IMR-90 (cell line): ENCODE results near the gene AREL1. TPM values are rescaled to one million over a fixed set of nuclear protein-coding genes. Genes with fewer than 3 reads are reported as not detected.
A peak's percentile ranks its signal among the peaks of the same experiment; 100 is the strongest.

Source experiments
- ATAC-seq: fragments of 200-7000 bp; cut with Tn5 transposase; 2 replicates; pipeline ENCODE4 v1.9.1; 2020; ENCODE audit warnings: low read depth, mild to moderate bottlenecking, moderate library complexity
- BruUV-seq: library from RNA; stranded (reverse); fragments of 400-500 nt; replicated peaks from 2 replicates; lab custom pipeline; 2021; lab: Mats Ljungman, UMichigan
- CTCF ChIA-PET: fragments of 300-600 bp; formaldehyde crosslinking; extraction: SDS; loops from one replicate; lab custom pipeline; 2021; ENCODE audit warnings: antibody characterized with exemption; lab: Yijun Ruan, JAX
- POLR2A ChIA-PET: fragments of 300-600 bp; sonication (Branson Sonifier 250); formaldehyde crosslinking; loops from one replicate; lab custom pipeline; 2022; ENCODE audit warnings: antibody characterized with exemption; ENCODE audit not compliant: unreplicated experiment; lab: Charles Lee
- DNase-seq: peaks from one replicate; pipeline ENCODE4 v3.0.0; 2013
- H2AFZ ChIP-seq: replicated peaks from 2 replicates; pipeline ENCODE3; 2013; ENCODE audit warnings: low read length, mild to moderate bottlenecking; ENCODE audit not compliant: poor library complexity
- H2AK5ac ChIP-seq: 2 replicates; pipeline ENCODE4 v1.6.1; 2013; ENCODE audit warnings: low read depth, low read length, inconsistent platforms
- H2AK9ac ChIP-seq: replicated peaks from 2 replicates; pipeline ENCODE3; 2013; ENCODE audit warnings: mild to moderate bottlenecking, low read depth, low read length, moderate library complexity; ENCODE audit not compliant: poor library complexity
- H2BK120ac ChIP-seq: 2 replicates; pipeline ENCODE4 v1.6.1; 2013; ENCODE audit warnings: low read depth, low read length, inconsistent platforms
- H2BK15ac ChIP-seq: 3 replicates; pipeline ENCODE4 v1.6.1; 2013; ENCODE audit warnings: low read depth, low read length, inconsistent platforms
- H2BK20ac ChIP-seq: 2 replicates; pipeline ENCODE4 v1.6.1; 2013; ENCODE audit warnings: low read depth, mild to moderate bottlenecking, inconsistent platforms, low read length, moderate library complexity
- H2BK5ac ChIP-seq: 2 replicates; pipeline ENCODE4 v1.6.1; 2013; ENCODE audit warnings: mild to moderate bottlenecking, low read depth, low read length, inconsistent platforms; ENCODE audit not compliant: poor library complexity, severe bottlenecking
- H3K14ac ChIP-seq: replicated peaks from 2 replicates; pipeline ENCODE4 v1.6.1; 2013; ENCODE audit warnings: low read depth, low read length, inconsistent platforms
- H3K18ac ChIP-seq: 2 replicates; pipeline ENCODE4 v1.6.1; 2013; ENCODE audit warnings: low read depth, low read length, control low read depth
- H3K23ac ChIP-seq: 2 replicates; pipeline ENCODE4 v1.6.1; 2013; ENCODE audit warnings: low read depth, low read length, inconsistent platforms
- H3K27ac ChIP-seq: 2 replicates; pipeline ENCODE4 v1.5.1; 2013; ENCODE audit warnings: mild to moderate bottlenecking, control low read depth, low read length; ENCODE audit not compliant: insufficient read depth
- H3K27me3 ChIP-seq: 2 replicates; pipeline ENCODE4 v1.6.1; 2013; ENCODE audit warnings: low read length; ENCODE audit not compliant: control insufficient read depth, insufficient read depth
- H3K36me3 ChIP-seq: 2 replicates; pipeline ENCODE4 v1.6.1; 2013; ENCODE audit warnings: low read length, mixed read lengths; ENCODE audit not compliant: control insufficient read depth, insufficient read depth
- H3K4ac ChIP-seq: 2 replicates; pipeline ENCODE4 v1.6.1; 2013; ENCODE audit warnings: low read depth, low read length, inconsistent platforms
- H3K4me1 ChIP-seq: 2 replicates; pipeline ENCODE4 v1.6.1; 2013; ENCODE audit warnings: low read length, mixed read lengths; ENCODE audit not compliant: control insufficient read depth, insufficient read depth
- H3K4me2 ChIP-seq: 2 replicates; pipeline ENCODE4 v1.6.1; 2013; ENCODE audit warnings: low read depth, mild to moderate bottlenecking, control low read depth, low read length, moderate library complexity
- H3K4me3 ChIP-seq: 2 replicates; pipeline ENCODE4 v1.5.1; 2013; ENCODE audit warnings: low read depth, mild to moderate bottlenecking, control low read depth, low read length, moderate library complexity; ENCODE audit not compliant: insufficient read depth
- H3K56ac ChIP-seq: 2 replicates; pipeline ENCODE4 v1.6.1; 2013; ENCODE audit warnings: low read length, inconsistent platforms; ENCODE audit not compliant: insufficient read depth; ENCODE audit errors: extremely low read depth
- H3K79me1 ChIP-seq, 2 experiments: 2 replicates each; pipeline ENCODE4 v1.6.1; 2013; ENCODE audit warnings: low read length in 2 of 2, inconsistent platforms in 1 of 2, low read depth in 1 of 2
- H3K9ac ChIP-seq: 2 replicates; pipeline ENCODE4 v1.6.1; 2013; ENCODE audit warnings: low read depth, low read length, control low read depth
- H3K9me1 ChIP-seq: 2 replicates; pipeline ENCODE4 v1.6.1; 2013; ENCODE audit warnings: low read length, inconsistent platforms; ENCODE audit not compliant: insufficient read depth
- H3K9me3 ChIP-seq: 2 replicates; pipeline ENCODE4 v1.6.1; 2013; ENCODE audit warnings: low read length; ENCODE audit not compliant: control insufficient read depth, insufficient read depth
- H4K20me1 ChIP-seq: 2 replicates; pipeline ENCODE4 v1.6.1; 2013; ENCODE audit warnings: low read length, inconsistent platforms; ENCODE audit not compliant: insufficient read depth
- H4K5ac ChIP-seq: 2 replicates; pipeline ENCODE4 v1.6.1; 2013; ENCODE audit warnings: mild to moderate bottlenecking, low read depth, low read length, control low read depth
- H4K8ac ChIP-seq, 2 experiments: 2 replicates each; pipeline ENCODE4 v1.6.1; 2013; ENCODE audit warnings: low read depth in 2 of 2, low read length in 2 of 2, control low read depth in 1 of 2, inconsistent platforms in 1 of 2
- H4K91ac ChIP-seq: 2 replicates; pipeline ENCODE4 v1.6.1; 2013; ENCODE audit warnings: low read depth, low read length, inconsistent platforms; ENCODE audit not compliant: insufficient read depth
- BHLHE40 ChIP-seq: fragments of 150-350 bp; IDR thresholded peaks from 2 replicates; pipeline ENCODE4 v1.6.1; 2016; ENCODE audit warnings: mild to moderate bottlenecking, low read depth, low read length
- CEBPB ChIP-seq: IDR thresholded peaks from 2 replicates; pipeline ENCODE4 v1.6.1; 2012; ENCODE audit warnings: low read depth, low read length, improper control_type of control experiment
- CHD1 ChIP-seq: IDR thresholded peaks from 2 replicates; pipeline ENCODE4 v1.6.1; 2012; ENCODE audit warnings: low read depth, low read length, improper control_type of control experiment
- CTCF ChIP-seq: conservative IDR thresholded peaks from 2 replicates; pipeline ENCODE4 v1.5.1; 2012; ENCODE audit warnings: mild to moderate bottlenecking, low read depth, low read length, improper control_type of control experiment
- ELK1 ChIP-seq: fragments of 150-350 bp; IDR thresholded peaks from 2 replicates; pipeline ENCODE4 v1.6.1; 2016; ENCODE audit warnings: low read depth, mild to moderate bottlenecking, low read length, moderate library complexity, borderline replicate concordance
- FOS ChIP-seq: fragments of 150-350 bp; IDR thresholded peaks from 2 replicates; pipeline ENCODE4 v1.6.1; 2016; ENCODE audit warnings: low read depth, low read length
- MAFK ChIP-seq: IDR thresholded peaks from 2 replicates; pipeline ENCODE4 v1.6.1; 2012; ENCODE audit warnings: low read depth, low read length, improper control_type of control experiment
- MAZ ChIP-seq: IDR thresholded peaks from 2 replicates; pipeline ENCODE4 v1.6.1; 2012; ENCODE audit warnings: low read depth, mild to moderate bottlenecking, low read length, improper control_type of control experiment, moderate library complexity, borderline replicate concordance
- MXI1 ChIP-seq: IDR thresholded peaks from 2 replicates; pipeline ENCODE4 v1.6.1; 2012; ENCODE audit warnings: low read depth, mild to moderate bottlenecking, low read length, moderate library complexity, borderline replicate concordance
- NFE2L2 ChIP-seq: fragments of 150-350 bp; IDR thresholded peaks from 2 replicates; pipeline ENCODE4 v1.6.1; 2016; ENCODE audit warnings: low read depth, mild to moderate bottlenecking, low read length
- POLR2A ChIP-seq: IDR thresholded peaks from 2 replicates; pipeline ENCODE4 v1.6.1; 2012; ENCODE audit warnings: mild to moderate bottlenecking, low read depth, low read length
- RAD21 ChIP-seq: IDR thresholded peaks from 2 replicates; pipeline ENCODE4 v1.6.1; 2012; ENCODE audit warnings: low read length, improper control_type of control experiment
- RCOR1 ChIP-seq: IDR thresholded peaks from 2 replicates; pipeline ENCODE4 v1.6.1; 2012; ENCODE audit warnings: mild to moderate bottlenecking, low read length, improper control_type of control experiment; ENCODE audit not compliant: insufficient replicate concordance
- RFX5 ChIP-seq: IDR thresholded peaks from 2 replicates; pipeline ENCODE4 v1.8.0; 2012; ENCODE audit warnings: low read depth, mild to moderate bottlenecking, low read length, moderate library complexity
- SMC3 ChIP-seq: fragments of 150-350 bp; IDR thresholded peaks from 2 replicates; pipeline ENCODE4 v1.6.1; 2016; ENCODE audit warnings: low read depth, mild to moderate bottlenecking, antibody characterized with exemption, low read length, moderate library complexity
- USF2 ChIP-seq: fragments of 150-350 bp; IDR thresholded peaks from 2 replicates; pipeline ENCODE4 v1.6.1; 2017; ENCODE audit warnings: mild to moderate bottlenecking, antibody characterized with exemption, low read length, low read depth
- WGBS, 2 experiments: methylation state at CpG; one replicate each; pipeline versions ENCODE4 v1.1.5 to v1.1.7; 2013; ENCODE audit warnings: missing lambda C conversion rate in 2 of 2; ENCODE audit not compliant: insufficient read length in 1 of 2; ENCODE audit errors: extremely low coverage in 2 of 2; 5-methylcytosine and 5-hydroxymethylcytosine counted together
- dilution Hi-C: fragments of 300-500 bp; cut with HindIII; formaldehyde crosslinking; loops from one replicate; pipeline ENCODE4 v1.14.3; 2018; ENCODE audit warnings: low sequenced_read_pairs; ENCODE audit not compliant: unreplicated experiment
- in situ Hi-C: fragments of 300-500 bp; cut with MboI; formaldehyde crosslinking; loops from 3 replicates; pipeline ENCODE4 v1.14.3; 2019; ENCODE audit warnings: low sequenced_read_pairs, inconsistent platforms, mixed read lengths
- intact Hi-C: fragments of 100-400 bp; cut with micrococcal nuclease; formaldehyde crosslinking; loops from 2 replicates; pipeline ENCODE4 v1.10.0; 2022
- polyA plus RNA-seq, 3 experiments: library from polyadenylated mRNA; depleted of rRNA; stranded (reverse); fragments of >200 nt; gene quantifications; 2 replicates each; pipeline ENCODE4 v1.2.3, GENCODE V29; 2012; ENCODE audit warnings: low replicate concordance in 1 of 3
- total RNA-seq: library from RNA; depleted of rRNA; stranded (reverse); fragments of >200 nt; gene quantifications from 2 replicates; pipeline ENCODE4 v1.2.3, GENCODE V29; 2012

Gene AREL1
- total and polyA plus RNA-seq, 2 of the 4 experiments (the other 2 are of a cell fraction): 30.0 to 39.3 TPM

- Histone ChIP-seq H3K23ac (peak overlapping the region; percentile 17; the same call in 1 of the 2 replicates), H2BK15ac (peak overlapping the region; percentile 67; the same call in 2 of the 3 replicates), H2BK5ac (peak overlapping the region; percentile 86), H2BK120ac (peak overlapping the region; percentile 38), H3K27me3 (no peaks in the 10 kb centered on the region), H4K8ac (no peak overlapping the region), H2AK9ac (no peak overlapping the region), H3K9me3 (peaks cover 5% of the 10 kb centered on the region; the same call in 1 of the 2 replicates), H3K56ac (no peak overlapping the region), H3K79me1 (peaks cover 20 to 53% of the 10 kb centered on the region in 2 experiments; a peak in 3 of 4 replicates), H3K36me3 (peaks cover 8% of the 10 kb centered on the region), H3K4me2 (no peak overlapping the region), H3K4me1 (peaks cover 41% of the 10 kb centered on the region), H3K14ac (no peak overlapping the region), H2AFZ (no peak overlapping the region), H3K18ac (no peak overlapping the region; the same call in 1 of the 2 replicates), H4K20me1 (no peaks in the 10 kb centered on the region), H4K5ac (no peak overlapping the region), H3K9ac (no peak overlapping the region), H3K4ac (peak overlapping the region; percentile 53), H2BK20ac (peak overlapping the region; percentile 53; the same call in 1 of the 2 replicates), H2AK5ac (peak overlapping the region; percentile 25; the same call in 1 of the 2 replicates), H3K4me3 (no peak overlapping the region), H3K9me1 (peaks cover 49% of the 10 kb centered on the region), H4K91ac (0 out of 2 replicates have a peak overlapping the region, but pooled peaks have one; percentile 54), H3K27ac (peak overlapping the region; percentile 7; the same call in 1 of the 2 replicates)
- POLR2A ChIA-PET: interaction anchor here (0.5 kb wide), 1 partner anchor 13 kb away, joined by 3 read pairs; no protein-coding TSS in a partner anchor
- ATAC-seq: no peak
- intact Hi-C loops: loop anchor here (5.0 kb wide), 1 partner anchor 40 kb away; no protein-coding TSS in a partner anchor
- BruUV-seq: no TSS peak
- 100% methylated on average over 1 of the region's 3 CpGs; no CpG with 5 or more reads in 1 of the 2 experiments for WGBS, 2 experiments
- dilution Hi-C loops: no loop called here
- no peak for DNase-seq
- TF ChIP-seq USF2 (no peak), RCOR1 (no peak), CTCF (no peak), BHLHE40 (no peak), CHD1 (no peak), RFX5 (no peak), SMC3 (no peak), FOS (no peak), RAD21 (no peak), POLR2A (no peak), CEBPB (no peak), MAZ (no peak), MAFK (no peak), MXI1 (no peak), NFE2L2 (no peak), ELK1 (no peak)
- CTCF ChIA-PET: no interaction called here
- in situ Hi-C loops: no loop called here
Measured at GRCh38 chr14:74656964-74657363, 55.9 kb downstream of the AREL1 start.
